OCI-LY7 (cell line): ENCODE data around the gene DDA1.

Source experiments
- EZH2phosphoT487 ChIP-seq: fragments of 200-600 bp; sonication (generic); IDR thresholded peaks from 2 replicates; pipeline ENCODE4 v1.6.1; 2018; ENCODE audit warnings: low read depth, borderline replicate concordance, mild to moderate bottlenecking, mixed run types, antibody characterized with exemption, low read length, moderate library complexity, mixed read lengths
- TF ChIP-seq, protein P1 (sequence below): fragments of 200-600 bp; sonication (generic); conservative IDR thresholded peaks from 2 replicates; pipeline ENCODE4 v1.5.1; 2014; ENCODE audit warnings: mild to moderate bottlenecking, antibody characterized with exemption, low read length, moderate library complexity, mixed read lengths

DNA sequence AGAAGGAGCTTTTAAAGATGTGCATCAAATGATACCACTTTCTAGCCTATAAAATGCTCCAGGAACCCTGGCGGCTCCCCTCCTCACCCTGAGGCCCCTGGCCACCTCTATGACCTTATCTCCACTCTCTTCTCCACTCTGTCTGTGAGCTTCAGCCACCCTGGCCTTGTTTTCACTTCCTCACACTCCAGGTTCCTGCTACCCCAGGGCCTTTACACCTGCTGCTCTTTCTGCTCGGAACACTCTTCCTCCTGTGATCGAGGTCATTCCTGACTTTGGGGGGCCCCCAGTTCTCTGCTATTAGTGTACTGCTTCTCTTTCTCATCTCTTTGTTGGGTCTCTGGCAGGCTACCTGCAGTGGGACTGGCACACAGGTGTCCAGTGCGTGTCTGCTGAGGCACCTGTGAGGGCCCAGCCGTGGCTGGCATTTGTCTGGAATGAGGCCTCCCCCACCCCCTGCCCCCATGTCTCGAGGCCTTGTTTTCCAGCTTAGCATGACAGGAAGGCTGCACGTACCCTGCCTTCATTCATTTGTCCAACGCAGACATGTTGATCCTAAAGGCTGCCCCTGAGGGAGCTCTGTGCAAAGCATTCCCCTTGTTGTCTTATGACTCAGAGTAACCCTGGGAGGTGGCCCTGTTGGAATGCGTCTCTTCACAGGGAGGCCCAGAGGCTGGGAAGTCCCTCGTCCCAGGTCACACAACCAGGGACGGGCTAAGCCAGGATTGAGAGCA is 2.3 kb downstream of the DDA1 start:
- TF ChIP-seq, protein P1, sequence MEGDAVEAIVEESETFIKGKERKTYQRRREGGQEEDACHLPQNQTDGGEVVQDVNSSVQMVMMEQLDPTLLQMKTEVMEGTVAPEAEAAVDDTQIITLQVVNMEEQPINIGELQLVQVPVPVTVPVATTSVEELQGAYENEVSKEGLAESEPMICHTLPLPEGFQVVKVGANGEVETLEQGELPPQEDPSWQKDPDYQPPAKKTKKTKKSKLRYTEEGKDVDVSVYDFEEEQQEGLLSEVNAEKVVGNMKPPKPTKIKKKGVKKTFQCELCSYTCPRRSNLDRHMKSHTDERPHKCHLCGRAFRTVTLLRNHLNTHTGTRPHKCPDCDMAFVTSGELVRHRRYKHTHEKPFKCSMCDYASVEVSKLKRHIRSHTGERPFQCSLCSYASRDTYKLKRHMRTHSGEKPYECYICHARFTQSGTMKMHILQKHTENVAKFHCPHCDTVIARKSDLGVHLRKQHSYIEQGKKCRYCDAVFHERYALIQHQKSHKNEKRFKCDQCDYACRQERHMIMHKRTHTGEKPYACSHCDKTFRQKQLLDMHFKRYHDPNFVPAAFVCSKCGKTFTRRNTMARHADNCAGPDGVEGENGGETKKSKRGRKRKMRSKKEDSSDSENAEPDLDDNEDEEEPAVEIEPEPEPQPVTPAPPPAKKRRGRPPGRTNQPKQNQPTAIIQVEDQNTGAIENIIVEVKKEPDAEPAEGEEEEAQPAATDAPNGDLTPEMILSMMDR = no peak
- no peak for TF ChIP-seq EZH2phosphoT487
